GM21515 (cell line): ENCODE results near the gene RGS8.

Experiments
- ATAC-seq: cut with Tn5 transposase; IDR thresholded peaks from one replicate; pipeline ENCODE4 v1.9.1; 2021; ENCODE audit not compliant: unreplicated experiment

The RGS8 gene

GRCh38 chr1:182672487-182672836 lies 11.9 kb downstream of the RGS8 start:
- ATAC-seq = no peak

GRCh38 chr1:182671750-182672486 lies 12.5 kb downstream of the RGS8 start:
- ATAC-seq = no peak

GRCh38 chr1:182670032-182670749 lies 14.2 kb downstream of the RGS8 start:
- no peak for ATAC-seq

GRCh38 chr1:182669266-182669665 lies 15.1 kb downstream of the RGS8 start:
- no peak for ATAC-seq

- no peak for ATAC-seq
Measured at GRCh38 chr1:182668521-182669054, 15.8 kb downstream of the RGS8 start.

- no peak for ATAC-seq
Measured at GRCh38 chr1:182667848-182668505, 16.4 kb downstream of the RGS8 start.

GRCh38 chr1:182666706-182667105 lies 17.7 kb downstream of the RGS8 start:
- no peak for ATAC-seq

- no peak for ATAC-seq
Measured at GRCh38 chr1:182664296-182664695, 20.1 kb downstream of the RGS8 start.

GRCh38 chr1:182662956-182663355 lies 21.4 kb downstream of the RGS8 start:
- no peak for ATAC-seq

GRCh38 chr1:182662121-182662890 lies 22.1 kb downstream of the RGS8 start:
- ATAC-seq = no peak

GRCh38 chr1:182658055-182658454 lies 26.3 kb downstream of the RGS8 start:
- ATAC-seq = no peak

GRCh38 chr1:182656842-182657397 lies 27.5 kb downstream of the RGS8 start:
- ATAC-seq = no peak

GRCh38 chr1:182653986-182654385 lies 30.4 kb downstream of the RGS8 start:
- ATAC-seq = no peak

GRCh38 chr1:182652933-182653332 lies 31.5 kb downstream of the RGS8 start:
- no peak for ATAC-seq

GRCh38 chr1:182651339-182651724 lies 33.1 kb downstream of the RGS8 start:
- ATAC-seq = no peak

GRCh38 chr1:182650678-182651338 lies 33.6 kb downstream of the RGS8 start:
- ATAC-seq = no peak

GRCh38 chr1:182649041-182649440 lies 35.3 kb downstream of the RGS8 start:
- no peak for ATAC-seq

- no peak for ATAC-seq
Measured at GRCh38 chr1:182646739-182647138, 37.6 kb downstream of the RGS8 start.

- ATAC-seq = no peak
Measured at GRCh38 chr1:182644886-182645285, 39.5 kb downstream of the RGS8 start.

- ATAC-seq = no peak
Measured at GRCh38 chr1:182643699-182644098, 40.7 kb downstream of the RGS8 start.
